IPS-15b (cell line): ENCODE data around the gene NR2F1.

Source experiments
- H3K27me3 ChIP-seq: one replicate; pipeline ENCODE4 v1.6.1; 2013; ENCODE audit warnings: low read length; ENCODE audit not compliant: control insufficient read depth, insufficient read depth
- H3K36me3 ChIP-seq: one replicate; pipeline ENCODE4 v1.6.1; 2013; ENCODE audit warnings: low read length; ENCODE audit not compliant: control insufficient read depth, insufficient read depth
- H3K4me1 ChIP-seq: one replicate; pipeline ENCODE4 v1.6.1; 2013; ENCODE audit warnings: mild to moderate bottlenecking, low read length; ENCODE audit not compliant: control insufficient read depth, insufficient read depth
- H3K4me3 ChIP-seq: one replicate; pipeline ENCODE4 v1.5.1; 2013; ENCODE audit warnings: low read depth, low read length
- H3K9ac ChIP-seq: one replicate; pipeline ENCODE4 v1.6.1; 2013; ENCODE audit warnings: low read depth, mild to moderate bottlenecking, low read length
- H3K9me3 ChIP-seq: one replicate; pipeline ENCODE4 v1.6.1; 2013; ENCODE audit warnings: mild to moderate bottlenecking, low read length; ENCODE audit not compliant: control insufficient read depth, insufficient read depth

The NR2F1 gene

DNA sequence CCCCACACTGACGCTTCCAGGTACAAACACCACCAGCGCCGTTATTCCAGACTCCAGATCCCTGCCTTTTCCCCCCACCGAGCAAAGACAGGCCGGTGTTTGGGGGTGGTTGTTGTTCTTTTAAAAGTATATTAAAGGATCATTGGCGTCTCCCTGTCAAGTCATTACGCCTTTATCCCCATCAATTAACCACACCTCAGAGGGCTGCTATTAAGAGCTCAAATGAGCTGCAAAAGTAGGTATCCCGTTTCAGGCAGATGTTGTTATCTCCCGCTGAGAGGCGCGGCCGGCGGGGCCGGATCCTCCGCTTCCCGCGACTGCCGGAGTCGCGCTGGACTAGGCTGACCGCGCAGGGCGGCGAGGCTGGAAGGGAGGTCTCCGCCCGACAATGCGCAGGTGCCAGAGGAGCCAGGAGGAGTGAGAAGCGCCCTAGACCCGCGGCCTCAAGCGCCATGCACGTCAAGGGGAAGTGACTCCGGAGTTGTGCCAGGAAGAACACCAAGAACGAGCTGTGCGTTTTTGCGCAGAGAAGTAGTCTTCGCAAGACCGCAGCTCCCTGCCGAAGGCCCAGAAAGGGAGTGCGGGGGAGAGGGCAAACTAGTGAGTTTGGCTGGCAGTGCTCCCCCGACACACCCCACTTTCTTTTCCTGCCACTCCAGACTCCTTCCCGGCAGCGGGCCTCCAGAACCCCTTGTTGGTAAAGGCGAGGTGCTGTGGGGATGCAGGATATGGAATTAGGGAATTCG is 10.2 kb upstream of the NR2F1 start:
- Histone ChIP-seq H3K4me1 (peaks cover 9% of the 10 kb centered on the region), H3K9ac (no peak overlapping the region), H3K9me3 (no peaks in the 10 kb centered on the region), H3K4me3 (peak overlapping the region; percentile 40), H3K36me3 (no peaks in the 10 kb centered on the region), H3K27me3 (peaks cover 94% of the 10 kb centered on the region)

GRCh38 chr5:93573354-93574351 is 9.4 kb upstream of the NR2F1 start:
- no peak overlapping the region for H3K9ac ChIP-seq
- no peaks in the 10 kb centered on the region for H3K9me3 ChIP-seq
- H3K27me3 ChIP-seq = peaks cover 94% of the 10 kb centered on the region
- no peaks in the 10 kb centered on the region for H3K36me3 ChIP-seq
- H3K4me3 ChIP-seq = peak overlapping the region; percentile 40
- H3K4me1 ChIP-seq = peaks cover 10% of the 10 kb centered on the region

DNA sequence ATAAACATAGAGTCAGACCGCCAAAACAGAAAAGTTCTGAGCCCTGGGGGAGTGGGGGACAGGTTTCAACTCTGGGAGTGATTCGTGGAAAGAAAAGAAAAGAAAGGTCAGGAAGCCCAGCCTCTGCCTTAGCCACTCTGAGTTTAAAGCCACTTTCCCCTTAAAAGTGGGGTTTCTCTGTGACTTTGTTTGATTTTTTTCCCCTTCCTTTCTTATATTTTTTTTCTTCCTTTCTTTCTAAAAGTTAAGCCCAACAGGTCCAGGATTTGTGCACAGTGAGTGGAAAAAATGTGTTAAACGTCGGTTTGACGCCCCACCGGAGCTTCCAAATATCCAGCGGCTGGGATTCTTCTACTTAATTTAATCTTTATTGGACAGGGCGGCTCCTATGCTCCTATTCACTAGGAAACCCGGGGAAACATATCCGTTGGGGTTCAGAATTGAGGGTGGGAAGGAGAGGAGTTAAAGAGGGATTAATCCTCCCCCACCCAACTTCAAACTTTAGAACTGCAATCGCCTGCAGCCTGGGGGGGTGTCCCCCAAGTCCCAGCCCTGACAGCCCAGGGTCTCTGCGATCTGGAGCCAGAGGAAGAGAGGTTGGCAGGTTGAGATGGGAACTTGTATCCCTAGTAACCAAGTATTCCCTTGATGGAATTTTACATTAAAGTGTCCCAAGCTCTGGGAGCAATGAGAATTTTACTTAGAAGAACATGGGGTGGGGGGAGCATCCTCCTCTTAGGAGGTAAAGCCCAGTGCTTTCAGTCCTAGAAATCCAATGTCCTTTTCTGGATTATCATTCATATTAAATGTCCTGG is 8.3 kb upstream of the NR2F1 start:
- H3K9ac ChIP-seq = no peak overlapping the region
- H3K4me1 ChIP-seq = peaks cover 8% of the 10 kb centered on the region
- H3K4me3 ChIP-seq = peak overlapping the region; percentile 8
- H3K27me3 ChIP-seq = peaks cover 93% of the 10 kb centered on the region
- H3K9me3 ChIP-seq = no peaks in the 10 kb centered on the region
- no peaks in the 10 kb centered on the region for H3K36me3 ChIP-seq

DNA sequence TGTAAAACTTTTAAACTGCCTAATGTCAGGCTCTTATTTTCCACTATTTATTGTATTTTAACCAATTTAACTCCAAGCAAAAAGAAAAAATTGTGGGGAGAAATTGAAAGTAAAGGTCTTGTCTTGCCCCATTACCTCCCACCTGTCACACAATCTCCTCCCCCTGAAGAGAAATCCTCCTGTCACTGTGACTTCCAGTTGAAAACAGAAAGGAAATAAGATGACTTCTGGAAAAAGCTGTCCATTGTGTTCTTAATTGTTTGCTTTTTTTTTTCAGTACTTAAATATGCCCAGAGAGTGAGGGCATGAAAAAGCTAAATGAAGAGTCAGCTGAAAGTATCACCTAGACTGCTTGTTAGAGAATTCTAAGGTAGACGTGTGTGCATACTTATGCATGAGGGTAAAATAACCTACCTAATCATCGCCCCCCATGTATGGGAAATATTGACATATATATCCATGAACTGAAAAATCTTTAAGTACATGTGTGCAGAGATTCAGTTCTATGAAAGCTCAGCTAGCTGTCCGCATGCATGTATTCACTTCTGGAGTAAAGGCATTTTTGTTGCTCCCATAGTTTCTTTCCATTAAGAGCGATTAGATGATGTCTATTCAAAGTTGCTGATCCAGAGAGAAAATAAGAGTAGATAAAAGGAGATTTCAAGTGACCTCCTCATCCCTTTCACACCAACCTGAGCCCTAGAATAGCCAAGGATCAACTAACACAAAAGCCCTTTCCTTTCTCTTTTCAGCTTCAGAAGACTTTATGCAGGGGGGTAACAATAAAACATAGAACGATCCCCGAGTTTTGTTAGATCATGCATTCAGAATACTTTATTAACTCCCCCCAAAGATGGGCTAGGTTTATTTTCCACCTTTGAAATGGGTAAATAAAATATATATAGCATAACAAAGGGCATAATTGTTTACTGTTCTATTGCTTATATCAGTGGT is 7.3 kb upstream of the NR2F1 start:
- no peaks in the 10 kb centered on the region for H3K9me3 ChIP-seq
- H3K36me3 ChIP-seq = no peaks in the 10 kb centered on the region
- H3K9ac ChIP-seq = no peak overlapping the region
- H3K4me3 ChIP-seq = no peak overlapping the region
- H3K27me3 ChIP-seq = peaks cover 96% of the 10 kb centered on the region
- H3K4me1 ChIP-seq = peaks cover 13% of the 10 kb centered on the region

DNA sequence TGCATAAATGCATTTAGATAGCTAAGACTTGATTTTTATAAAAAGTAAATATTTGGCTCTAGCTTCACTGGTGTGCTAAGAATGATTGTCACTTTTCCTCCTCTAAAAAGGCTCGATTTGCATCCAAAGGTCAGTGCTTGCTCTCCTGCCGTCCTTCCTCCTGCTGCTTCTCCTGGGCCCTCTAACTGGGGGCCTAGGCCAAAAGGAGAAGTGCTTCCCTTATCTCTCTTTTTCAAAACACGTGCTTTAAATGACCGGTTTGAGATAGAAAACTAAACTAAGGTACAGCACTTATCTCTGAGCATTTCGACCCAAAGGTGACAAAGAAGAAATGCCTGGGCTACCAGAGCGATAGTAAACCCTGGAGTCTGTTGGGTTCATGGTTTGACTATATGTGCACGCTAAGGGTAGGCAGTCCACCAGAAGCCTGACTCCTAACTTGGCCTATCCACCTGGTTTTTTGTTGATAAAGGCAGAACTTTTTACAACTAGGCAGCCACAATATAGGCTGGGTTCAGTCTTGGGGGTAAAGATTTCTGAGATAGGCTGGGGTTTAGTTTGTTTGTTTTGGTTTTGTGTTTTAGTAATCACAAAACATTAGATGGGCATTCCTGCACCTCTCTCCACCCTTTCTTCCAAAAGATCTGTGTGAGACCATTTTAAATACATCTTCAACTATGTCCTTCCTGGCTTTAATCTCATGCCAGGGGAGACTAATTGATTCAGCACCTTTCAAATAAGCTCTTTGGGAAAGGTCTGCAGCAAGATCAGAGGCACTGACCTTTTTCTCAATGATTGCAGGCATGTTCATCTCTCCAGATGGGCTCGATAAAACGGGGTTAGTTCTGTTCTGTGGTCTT is 5.8 kb upstream of the NR2F1 start:
- H3K4me1 ChIP-seq = peaks cover 10% of the 10 kb centered on the region
- no peaks in the 10 kb centered on the region for H3K36me3 ChIP-seq
- H3K9me3 ChIP-seq = no peaks in the 10 kb centered on the region
- H3K27me3 ChIP-seq = peaks cover 94% of the 10 kb centered on the region
- peak overlapping the region; percentile 3 for H3K4me3 ChIP-seq
- H3K9ac ChIP-seq = no peak overlapping the region

DNA sequence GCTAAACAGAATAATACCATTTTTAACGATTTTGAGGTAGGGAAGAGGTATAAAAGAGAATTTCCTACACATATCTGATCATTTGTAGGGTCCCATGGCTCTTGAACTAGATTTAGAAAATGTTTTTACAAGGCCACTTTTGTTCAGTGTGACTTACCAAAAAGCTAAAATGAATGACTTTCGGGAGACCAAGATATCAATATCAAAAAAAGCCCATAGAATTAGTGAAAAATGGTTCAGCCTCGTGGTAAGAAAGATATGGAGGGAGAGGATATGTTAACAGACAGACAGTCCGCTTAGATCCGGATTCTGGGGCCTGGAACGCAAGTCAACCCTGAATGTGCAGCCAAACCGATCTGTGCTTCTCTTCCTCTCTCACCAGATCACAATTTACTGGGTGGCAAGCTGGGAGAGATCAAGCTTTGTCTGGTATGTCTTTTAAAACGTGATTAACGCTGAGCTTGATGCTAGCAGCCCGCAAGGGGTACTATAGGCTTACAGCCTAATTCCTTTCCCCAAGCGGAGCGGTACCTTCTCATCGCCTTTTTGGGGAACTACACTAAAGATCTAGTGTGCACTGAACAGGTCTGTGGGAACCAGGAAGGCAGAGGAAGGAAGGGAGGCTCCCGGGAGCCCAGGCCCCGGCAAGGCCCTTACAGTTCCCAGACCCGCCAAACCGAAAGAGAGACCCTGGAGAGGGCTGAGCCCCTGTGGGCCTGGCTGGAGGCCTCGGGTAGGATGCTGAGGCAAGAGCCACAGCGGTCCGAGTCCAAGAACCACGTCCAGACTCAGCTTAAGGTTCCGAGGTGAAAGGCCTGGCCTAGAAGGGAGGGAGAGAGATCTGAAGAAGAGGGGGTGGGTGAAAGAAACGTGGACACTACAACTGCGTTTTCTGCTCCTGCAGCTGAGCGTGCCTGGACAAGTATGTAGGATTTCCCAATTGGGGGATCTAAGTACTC is 4.9 kb upstream of the NR2F1 start:
- peak overlapping the region; percentile 35 for H3K4me3 ChIP-seq
- peaks cover 92% of the 10 kb centered on the region for H3K27me3 ChIP-seq
- H3K4me1 ChIP-seq = peaks cover 10% of the 10 kb centered on the region
- no peaks in the 10 kb centered on the region for H3K36me3 ChIP-seq
- H3K9ac ChIP-seq = no peak overlapping the region
- no peaks in the 10 kb centered on the region for H3K9me3 ChIP-seq

DNA sequence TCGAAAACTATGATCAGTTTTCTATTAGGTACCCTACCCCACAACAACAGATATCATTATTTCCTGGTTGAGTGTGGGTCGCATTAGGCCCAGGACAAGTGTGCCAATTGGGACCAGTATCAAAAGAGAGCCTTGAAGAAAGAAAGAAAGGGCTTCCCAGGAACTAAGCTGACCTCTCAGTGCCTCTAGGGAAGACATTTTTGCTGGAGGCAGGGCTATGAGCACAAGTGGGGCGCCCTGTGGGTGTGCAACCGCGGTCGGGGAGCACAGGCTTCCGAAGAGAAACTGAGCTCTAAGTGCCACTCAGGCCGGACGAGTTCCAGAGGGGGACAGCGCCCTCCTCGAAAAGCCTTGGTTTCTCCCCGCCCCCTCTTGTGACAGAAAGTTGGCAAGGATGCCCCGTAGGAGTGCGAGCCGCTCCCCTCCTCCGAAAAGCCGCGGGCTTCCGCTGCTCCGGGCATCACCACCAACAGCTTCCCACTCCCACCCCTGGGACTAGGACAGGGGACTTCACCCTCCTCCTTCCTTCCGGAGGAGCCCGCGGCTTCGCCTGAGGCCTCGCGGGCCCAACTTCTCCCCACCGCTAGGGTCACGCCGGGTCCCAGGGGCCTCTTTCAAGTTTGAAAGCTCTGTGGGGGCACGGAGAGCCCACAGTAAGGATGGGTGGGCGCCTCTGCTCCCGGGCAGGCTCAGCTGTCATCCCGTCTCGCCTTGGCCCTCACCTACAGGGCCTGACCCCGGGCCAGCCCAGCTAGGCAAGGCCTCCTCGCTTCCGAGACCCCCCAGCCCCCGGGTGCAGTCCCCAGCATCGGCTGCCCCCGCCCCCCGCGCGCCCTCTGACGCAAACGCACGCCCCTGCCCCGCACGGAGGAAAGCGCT is 4.0 kb upstream of the NR2F1 start:
- peak overlapping the region; percentile 35 for H3K4me3 ChIP-seq
- no peak overlapping the region for H3K9ac ChIP-seq
- H3K36me3 ChIP-seq = no peaks in the 10 kb centered on the region
- peaks cover 11% of the 10 kb centered on the region for H3K4me1 ChIP-seq
- peaks cover 91% of the 10 kb centered on the region for H3K27me3 ChIP-seq
- no peaks in the 10 kb centered on the region for H3K9me3 ChIP-seq

DNA sequence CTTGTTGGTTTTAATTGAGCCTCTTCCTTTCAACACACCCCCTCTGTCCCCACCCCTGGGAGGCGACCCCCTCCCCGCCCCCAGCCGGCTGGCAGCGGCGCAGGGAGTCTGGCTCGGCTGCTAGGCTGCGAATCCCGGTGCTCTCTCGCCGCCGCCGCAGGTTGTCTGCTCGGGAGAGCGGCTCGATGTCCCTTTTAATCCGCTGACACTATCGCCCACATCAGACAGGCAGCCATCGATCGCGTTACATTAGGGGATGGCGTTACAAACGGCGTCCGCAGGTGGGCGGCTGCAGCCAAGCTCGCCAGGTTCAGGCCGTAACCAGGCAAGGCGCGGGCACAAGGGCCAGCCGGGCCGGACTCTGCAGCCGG is 3.3 kb upstream of the NR2F1 start:
- H3K4me3 ChIP-seq = peak overlapping the region; percentile 52
- H3K4me1 ChIP-seq = peaks cover 11% of the 10 kb centered on the region
- H3K27me3 ChIP-seq = peaks cover 85% of the 10 kb centered on the region
- no peaks in the 10 kb centered on the region for H3K36me3 ChIP-seq
- no peak overlapping the region for H3K9ac ChIP-seq
- H3K9me3 ChIP-seq = no peaks in the 10 kb centered on the region
